T-cell (primary cell): ENCODE data around the gene TSC22D1. TPM values are rescaled to one million over a fixed set of nuclear protein-coding genes. Genes with fewer than 3 reads are reported as not detected.

ENCODE experiments used
- ATAC-seq, 4 experiments: fragments of 200-7000 bp in 3 of 4; fragments of 150-1000 bp in 1 of 4; cut with Tn5 transposase; replicated peaks in 1 of 4; 1 replicate in 3 of 4; 2 replicates in 1 of 4; pipeline ENCODE4 v1.10.0; 2021; ENCODE audit warnings: moderate library complexity in 3 of 4, mild to moderate bottlenecking in 2 of 4, moderate number of reproducible peaks in 1 of 4
- CTCF ChIA-PET, 2 donors: fragments of 300-600 bp; sonication (Branson Sonifier 250); formaldehyde crosslinking; loops; one replicate each; lab custom pipeline; 2022; ENCODE audit warnings: antibody characterized with exemption in 2 of 2; lab: Charles Lee
- POLR2A ChIA-PET, 2 donors: fragments of 300-600 bp; sonication (Branson Sonifier 250); formaldehyde crosslinking; loops; one replicate each; lab custom pipeline; 2022; ENCODE audit warnings: antibody characterized with exemption in 2 of 2; lab: Charles Lee
- DNase-seq, 35 experiments: peaks; one replicate each; pipeline versions ENCODE4 v3.0.0 to v3.0.0-alpha.2; 2013 to 2023
- H3K27ac ChIP-seq: one replicate; pipeline ENCODE4 v1.5.1; 2013; ENCODE audit warnings: low read length
- H3K27me3 ChIP-seq, 2 experiments: replicated peaks in 1 of 2; 1 replicate in 1 of 2; 2 replicates in 1 of 2; pipeline versions ENCODE4 v1.6.1 to v1.7.0; 2013; ENCODE audit warnings: low read length in 1 of 2, mixed read lengths in 1 of 2; ENCODE audit not compliant: control insufficient read depth in 2 of 2, insufficient read depth in 2 of 2; ENCODE audit errors: extremely low read depth in 1 of 2
- H3K36me3 ChIP-seq, 2 donors: 1 replicate in 1 of 2; 2 replicates in 1 of 2; pipeline versions ENCODE4 v1.6.1 to v1.7.0; 2013; ENCODE audit warnings: low read length in 1 of 2; ENCODE audit not compliant: control insufficient read depth in 2 of 2, insufficient read depth in 1 of 2; ENCODE audit errors: extremely low read depth in 1 of 2
- H3K4me1 ChIP-seq, 2 experiments: 1 replicate in 1 of 2; 2 replicates in 1 of 2; pipeline versions ENCODE4 v1.6.1 to v1.7.0; 2013; ENCODE audit warnings: low read length in 2 of 2, mixed read lengths in 1 of 2; ENCODE audit not compliant: insufficient read depth in 2 of 2, control insufficient read depth in 1 of 2; ENCODE audit errors: extremely low read depth in 1 of 2
- H3K4me3 ChIP-seq, 2 donors: 1 replicate in 1 of 2; 2 replicates in 1 of 2; pipeline versions ENCODE4 v1.5.1 to v1.7.0; 2013; ENCODE audit warnings: mild to moderate bottlenecking in 2 of 2, low read length in 1 of 2, moderate library complexity in 1 of 2; ENCODE audit not compliant: control insufficient read depth in 1 of 2; ENCODE audit errors: extremely low read depth in 1 of 2
- H3K9me3 ChIP-seq: 2 replicates; pipeline ENCODE4 v1.7.0; 2013
- H3K27ac Mint-ChIP-seq, 2 donors: one replicate each; pipeline ENCODE4 v1.8.0; 2020 to 2021; ENCODE audit warnings: mild to moderate bottlenecking in 2 of 2, mixed read lengths in 2 of 2
- H3K27me3 Mint-ChIP-seq, 2 donors: one replicate each; pipeline ENCODE4 v1.8.0; 2021 to 2022; ENCODE audit warnings: mixed read lengths in 2 of 2
- H3K36me3 Mint-ChIP-seq: one replicate; pipeline ENCODE4 v1.8.0; 2021; ENCODE audit warnings: mixed read lengths
- H3K4me1 Mint-ChIP-seq, 3 donors: one replicate each; pipeline ENCODE4 v1.8.0; 2020 to 2022; ENCODE audit warnings: mixed read lengths in 3 of 3, mild to moderate bottlenecking in 1 of 3
- H3K4me3 Mint-ChIP-seq, 3 donors: one replicate each; pipeline ENCODE4 v1.8.0; 2020 to 2022; ENCODE audit warnings: mild to moderate bottlenecking in 3 of 3, mixed read lengths in 3 of 3, moderate library complexity in 3 of 3
- H3K9me3 Mint-ChIP-seq, 3 donors: one replicate each; pipeline ENCODE4 v1.8.0; 2020 to 2022; ENCODE audit warnings: mixed read lengths in 3 of 3
- WGBS: methylation state at CpG from one replicate; pipeline ENCODE4 v1.1.5; 2013; ENCODE audit warnings: missing lambda C conversion rate; ENCODE audit not compliant: insufficient coverage; 5-methylcytosine and 5-hydroxymethylcytosine counted together
- total RNA-seq, 35 experiments: library from RNA in 6 of 35; stranded (reverse) in 6 of 35; fragments of 120-200 nt in 1 of 35; gene quantifications; one replicate each; pipeline versions ENCODE4 v1.2.1 to v1.2.4 and lab custom pipeline; 2013 to 2026

Gene TSC22D1
- total RNA-seq, 5 donors from 2014 or later (not counting 1 experiment from before 2014, with no cell fraction given), result 32.5 to 40.4 (median 36.4) TPM

DNA sequence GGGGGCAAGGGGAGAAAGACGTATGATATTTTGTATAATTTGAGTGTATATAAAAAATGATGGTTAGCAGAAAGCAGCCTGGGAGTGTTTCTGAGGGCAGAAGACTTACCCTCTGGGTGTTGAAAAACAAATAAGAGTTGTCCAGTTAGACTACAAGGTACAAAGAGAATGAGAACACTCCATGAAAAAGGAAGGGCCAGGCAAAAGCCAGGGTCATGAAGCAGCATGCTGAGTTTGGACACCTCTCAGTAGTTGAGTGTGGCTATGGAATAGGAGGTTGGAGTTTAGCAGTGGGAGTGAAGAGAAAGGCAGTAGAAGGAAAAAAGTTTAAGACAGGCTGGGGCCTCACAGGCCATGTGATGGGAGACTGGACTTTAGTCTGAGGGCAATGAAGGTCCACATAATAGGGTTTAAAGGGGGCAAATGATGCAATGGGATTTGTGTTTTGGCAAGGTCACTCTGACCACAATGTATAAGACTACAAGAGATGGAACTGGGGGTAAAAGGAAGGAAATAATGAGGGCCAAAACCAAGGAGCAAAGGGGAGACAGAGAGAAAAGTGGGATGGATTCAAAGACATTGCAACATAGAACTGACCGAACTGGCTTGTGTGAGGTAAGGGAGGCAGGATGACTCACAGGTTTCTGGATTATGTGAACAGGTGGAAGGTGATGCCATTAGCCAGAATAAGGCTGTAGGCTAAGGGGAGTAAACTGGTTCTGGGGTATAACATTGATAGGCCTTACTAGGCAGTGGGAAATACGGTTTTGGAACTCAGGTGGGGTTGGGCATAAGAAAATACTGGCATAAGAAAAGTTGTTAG is 125.9 kb downstream of the TSC22D1 start:
- ChIA-PET CTCF (no interaction called here), POLR2A (no interaction called here)
- ATAC-seq, result no peak
- Mint-ChIP-seq H3K4me3 (no peak overlapping the region), H3K36me3 (peaks cover 9% of the 10 kb centered on the region), H3K9me3 (no peaks in the 10 kb centered on the region), H3K4me1 (no peaks in the 10 kb centered on the region), H3K27ac (no peak overlapping the region), H3K27me3 (no peaks in the 10 kb centered on the region)
- WGBS, result 79% methylated on average over 3 of the region's 3 CpGs
- no peaks in the 10 kb centered on the region for H3K36me3 ChIP-seq
- H3K4me3 ChIP-seq, result no peak overlapping the region
- H3K9me3 ChIP-seq, result no peaks in the 10 kb centered on the region
- DNase-seq, result no peak
- no peaks in the 10 kb centered on the region for H3K4me1 ChIP-seq
- H3K27me3 ChIP-seq, result peaks cover 0 to 2% of the 10 kb centered on the region in 2 experiments
- no peak overlapping the region for H3K27ac ChIP-seq

DNA sequence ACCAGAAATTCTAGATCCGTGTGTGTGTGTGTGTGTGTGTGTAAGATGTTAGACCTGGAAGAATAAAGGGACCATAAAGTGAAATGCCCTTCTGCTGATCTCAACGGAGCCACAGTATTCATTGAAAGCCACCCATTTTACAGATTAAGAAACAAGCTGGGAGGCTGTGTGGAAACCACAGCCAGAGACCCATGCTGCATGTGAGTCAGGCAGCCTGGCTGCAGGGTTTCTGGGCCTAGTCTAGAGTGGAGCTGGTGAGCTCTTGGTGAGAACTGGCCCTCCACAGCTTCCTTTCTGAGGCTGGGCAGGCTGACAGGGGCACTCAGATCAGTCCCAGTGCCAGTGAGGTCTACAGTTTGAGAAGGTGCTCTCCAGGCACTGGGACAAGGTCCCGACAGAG is 127.3 kb downstream of the TSC22D1 start:
- no peak overlapping the region for H3K27ac Mint-ChIP-seq
- no peak overlapping the region for H3K4me3 Mint-ChIP-seq
- Histone ChIP-seq H3K9me3 (no peaks in the 10 kb centered on the region), H3K36me3 (no peaks in the 10 kb centered on the region), H3K27me3 (peaks cover 0 to 2% of the 10 kb centered on the region in 2 experiments), H3K4me3 (no peak overlapping the region), H3K27ac (no peak overlapping the region), H3K4me1 (no peaks in the 10 kb centered on the region)
- ATAC-seq (no peak), DNase-seq (no peak)
- no peaks in the 10 kb centered on the region for H3K27me3 Mint-ChIP-seq
- POLR2A ChIA-PET, result no interaction called here
- peaks cover 9% of the 10 kb centered on the region for H3K36me3 Mint-ChIP-seq
- no peaks in the 10 kb centered on the region for H3K9me3 Mint-ChIP-seq
- CTCF ChIA-PET, result interaction anchor here (0.5 to 0.6 kb wide), 3 partner anchors 9 to 1454 kb away, joined by 3 to 9 read pairs (median 4); no protein-coding TSS in a partner anchor
- WGBS, result 100% methylated on average over 1 of the region's 3 CpGs
- H3K4me1 Mint-ChIP-seq, result no peaks in the 10 kb centered on the region

DNA sequence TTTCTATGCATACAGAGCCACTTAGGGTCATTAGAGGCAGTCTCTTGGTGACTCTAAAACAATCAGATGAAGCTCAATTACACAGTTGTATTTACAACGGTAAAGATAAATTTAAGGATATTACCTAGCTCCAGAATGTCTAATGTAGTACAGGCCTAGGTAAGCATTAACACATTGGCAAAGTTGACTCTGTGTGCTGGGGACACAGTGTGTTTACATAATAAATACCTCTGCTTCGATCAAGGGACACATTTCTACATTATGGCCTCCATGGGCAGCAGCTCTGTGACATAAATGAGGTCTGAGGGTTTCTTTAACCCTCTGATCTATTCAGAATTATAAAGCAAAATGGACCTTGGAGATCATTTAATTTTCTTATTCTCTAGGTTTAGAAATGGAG is 127.8 kb downstream of the TSC22D1 start:
- Mint-ChIP-seq H3K36me3 (peaks cover 13% of the 10 kb centered on the region), H3K27ac (no peak overlapping the region), H3K9me3 (no peaks in the 10 kb centered on the region), H3K4me3 (no peak overlapping the region), H3K4me1 (no peaks in the 10 kb centered on the region), H3K27me3 (no peaks in the 10 kb centered on the region)
- no peak overlapping the region for H3K4me3 ChIP-seq
- H3K9me3 ChIP-seq, result no peaks in the 10 kb centered on the region
- ChIA-PET POLR2A (interaction anchor here (0.7 to 1.1 kb wide), 2 partner anchors 12 to 126 kb away, joined by 3 to 4 read pairs; no protein-coding TSS in a partner anchor), CTCF (interaction anchor here in 1 of 2 donors (0.5 to 1.0 kb wide), 3 partner anchors 10 to 566 kb away, joined by 3 to 4 read pairs (median 3); no protein-coding TSS in a partner anchor)
- H3K27me3 ChIP-seq, result peaks cover 0 to 2% of the 10 kb centered on the region in 2 experiments
- H3K27ac ChIP-seq, result no peak overlapping the region
- no CpG with 5 or more reads among the region's 2 CpGs for WGBS
- DNase-seq (no peak), ATAC-seq (no peak)
- H3K4me1 ChIP-seq, result no peaks in the 10 kb centered on the region
- H3K36me3 ChIP-seq, result no peaks in the 10 kb centered on the region

DNA sequence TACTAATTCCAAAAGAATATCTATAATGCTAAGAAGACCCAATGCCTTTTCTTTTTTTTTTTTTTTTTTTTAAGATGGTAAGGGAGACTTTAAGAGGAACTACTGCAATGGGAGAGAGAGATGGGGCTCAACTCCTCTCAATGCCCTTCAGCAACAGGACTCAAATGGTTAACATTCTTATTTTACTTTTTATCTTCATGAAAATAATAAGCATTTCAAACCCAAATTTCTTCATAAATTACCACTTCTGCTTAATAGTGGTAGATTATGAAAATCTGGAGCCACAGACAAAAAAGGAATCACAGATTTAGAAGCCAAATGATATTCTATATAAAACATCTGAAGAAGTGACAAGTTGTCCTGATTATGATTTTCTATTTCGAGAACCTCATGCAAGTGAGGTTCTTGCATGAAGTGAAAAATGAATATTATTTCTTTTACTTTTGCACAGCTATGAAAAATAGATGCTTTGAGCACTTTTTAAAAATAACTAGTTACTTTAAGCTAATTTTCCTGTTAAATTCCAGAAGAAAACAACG is 128.3 kb downstream of the TSC22D1 start:
- H3K36me3 ChIP-seq, result no peaks in the 10 kb centered on the region
- ChIA-PET POLR2A (interaction anchor here (0.7 to 1.1 kb wide), 2 partner anchors 13 to 126 kb away, joined by 3 to 4 read pairs; no protein-coding TSS in a partner anchor), CTCF (interaction anchor here in 1 of 2 donors (0.6 to 1.0 kb wide), 2 partner anchors 9 to 37 kb away, joined by 3 read pairs; no protein-coding TSS in a partner anchor)
- no peak for DNase-seq
- H3K4me1 ChIP-seq, result no peaks in the 10 kb centered on the region
- no peaks in the 10 kb centered on the region for H3K4me1 Mint-ChIP-seq
- peaks cover 14% of the 10 kb centered on the region for H3K36me3 Mint-ChIP-seq
- H3K9me3 ChIP-seq, result no peaks in the 10 kb centered on the region
- H3K27ac Mint-ChIP-seq, result no peak overlapping the region
- no peak overlapping the region for H3K4me3 ChIP-seq
- H3K9me3 Mint-ChIP-seq, result no peaks in the 10 kb centered on the region
- H3K4me3 Mint-ChIP-seq, result no peak overlapping the region
- no peak for ATAC-seq
- no peaks in the 10 kb centered on the region for H3K27me3 Mint-ChIP-seq
- no CpG with 5 or more reads among the region's 2 CpGs for WGBS
- no peak overlapping the region for H3K27ac ChIP-seq
- peaks cover 0 to 2% of the 10 kb centered on the region in 2 experiments for H3K27me3 ChIP-seq

DNA sequence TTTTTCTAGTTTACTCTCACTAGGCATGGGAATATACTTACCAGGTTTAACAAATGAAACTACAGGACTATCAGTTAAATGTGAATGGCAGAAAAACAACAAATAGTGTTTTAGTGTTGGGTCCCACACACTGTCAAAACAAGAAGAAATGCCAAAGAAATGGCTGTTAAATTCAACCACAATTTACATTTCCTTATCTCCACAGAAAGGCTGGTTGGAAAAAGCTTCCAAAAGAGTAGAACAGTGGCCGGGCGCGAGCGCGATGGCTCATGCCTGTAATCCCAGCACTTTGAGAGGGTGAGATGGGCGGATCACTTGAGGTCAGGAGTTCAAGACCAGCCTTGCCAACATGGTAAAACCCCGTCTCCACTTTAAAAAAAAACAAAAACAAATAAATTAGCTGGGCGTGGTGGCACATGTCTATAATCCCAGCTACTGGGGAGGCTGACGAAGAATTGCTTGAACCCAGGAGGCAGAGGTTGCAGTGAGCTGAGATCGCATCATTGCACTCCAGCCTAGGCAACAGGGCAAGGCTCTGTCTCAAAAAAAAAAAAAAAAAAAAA is 136.0 kb downstream of the TSC22D1 start:
- H3K4me3 Mint-ChIP-seq, result no peak overlapping the region
- H3K27ac Mint-ChIP-seq, result no peak overlapping the region
- H3K4me1 ChIP-seq, result peaks cover 2 to 19% of the 10 kb centered on the region in 2 experiments
- DNase-seq, result no peak
- H3K27me3 ChIP-seq, result peaks cover 0 to 14% of the 10 kb centered on the region in 2 experiments
- H3K36me3 ChIP-seq, result no peaks in the 10 kb centered on the region
- no peaks in the 10 kb centered on the region for H3K9me3 ChIP-seq
- CTCF ChIA-PET, result interaction anchor here (0.6 to 3.2 kb wide), 7 partner anchors 194 to 540 kb away, joined by 3 to 22 read pairs (median 6); no protein-coding TSS in a partner anchor
- peaks cover 8% of the 10 kb centered on the region for H3K36me3 Mint-ChIP-seq
- no peaks in the 10 kb centered on the region for H3K9me3 Mint-ChIP-seq
- POLR2A ChIA-PET, result interaction anchor here in 1 of 2 donors (0.7 kb wide), 1 partner anchor 1552 kb away, joined by 7 read pairs; no protein-coding TSS in a partner anchor
- ATAC-seq, result no peak
- WGBS, result 100% methylated on average over 5 of the region's 10 CpGs
- H3K27me3 Mint-ChIP-seq, result peaks cover 0 to 17% of the 10 kb centered on the region in 2 donors
- peaks cover 26% of the 10 kb centered on the region in 3 donors for H3K4me1 Mint-ChIP-seq
- no peak overlapping the region for H3K4me3 ChIP-seq
- no peak overlapping the region for H3K27ac ChIP-seq

DNA sequence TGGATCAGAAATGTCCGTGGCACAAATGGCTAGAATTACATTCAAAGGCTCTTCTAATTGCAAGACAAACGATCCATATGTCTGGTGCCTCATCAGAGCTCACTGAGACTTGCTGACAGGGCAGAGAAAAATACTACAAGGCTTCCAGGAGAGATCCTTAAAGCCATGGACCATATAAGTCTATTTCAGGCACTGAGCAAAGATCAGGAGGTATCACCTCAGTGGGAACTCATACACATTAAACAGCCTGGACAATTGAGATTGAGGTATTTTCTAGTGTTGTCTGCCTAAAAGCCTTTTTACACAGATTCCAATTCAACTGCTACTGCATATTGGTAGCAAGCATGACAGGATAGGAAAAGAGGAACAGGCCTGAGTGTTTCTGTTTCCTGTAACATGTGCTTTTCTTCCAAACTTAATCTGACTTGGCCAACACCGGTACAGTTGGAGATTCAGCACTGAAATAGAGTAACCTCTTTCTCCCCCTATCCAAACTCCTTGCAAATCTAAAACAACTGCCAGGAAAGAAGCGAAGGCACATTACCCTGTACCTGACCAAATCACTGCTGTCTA is 136.6 kb downstream of the TSC22D1 start:
- WGBS, result 35% methylated on average over 3 of the region's 4 CpGs
- Mint-ChIP-seq H3K36me3 (peaks cover 10% of the 10 kb centered on the region), H3K4me3 (no peak overlapping the region), H3K27me3 (peaks cover 0 to 17% of the 10 kb centered on the region in 2 donors), H3K4me1 (peaks cover 29 to 32% (median 30%) of the 10 kb centered on the region in 3 donors), H3K9me3 (no peaks in the 10 kb centered on the region), H3K27ac (no peak overlapping the region)
- Histone ChIP-seq H3K27ac (no peak overlapping the region), H3K4me3 (no peak overlapping the region), H3K9me3 (no peaks in the 10 kb centered on the region), H3K4me1 (peaks cover 2 to 21% of the 10 kb centered on the region in 2 experiments), H3K27me3 (peaks cover 0 to 14% of the 10 kb centered on the region in 2 experiments), H3K36me3 (no peaks in the 10 kb centered on the region)
- CTCF ChIA-PET, result interaction anchor here (0.7 to 5.4 kb wide), 15 partner anchors 12 to 542 kb away, joined by 3 to 48 read pairs (median 3); no protein-coding TSS in a partner anchor
- ATAC-seq (no peak), DNase-seq (no peak)
- POLR2A ChIA-PET, result no interaction called here
